GM21737 (cell line): ENCODE measurements around the gene PUM1.
"Not testable (repeated sequence)": the region's sequence is repeated elsewhere in the genome, so short reads cannot be mapped to it uniquely, and the experiment has no call there.

ENCODE experiments used
- ATAC-seq: cut with Tn5 transposase; IDR thresholded peaks from one replicate; pipeline ENCODE4 v1.9.1; 2021; ENCODE audit warnings: mild to moderate bottlenecking, moderate library complexity; ENCODE audit not compliant: unreplicated experiment

The PUM1 gene

DNA sequence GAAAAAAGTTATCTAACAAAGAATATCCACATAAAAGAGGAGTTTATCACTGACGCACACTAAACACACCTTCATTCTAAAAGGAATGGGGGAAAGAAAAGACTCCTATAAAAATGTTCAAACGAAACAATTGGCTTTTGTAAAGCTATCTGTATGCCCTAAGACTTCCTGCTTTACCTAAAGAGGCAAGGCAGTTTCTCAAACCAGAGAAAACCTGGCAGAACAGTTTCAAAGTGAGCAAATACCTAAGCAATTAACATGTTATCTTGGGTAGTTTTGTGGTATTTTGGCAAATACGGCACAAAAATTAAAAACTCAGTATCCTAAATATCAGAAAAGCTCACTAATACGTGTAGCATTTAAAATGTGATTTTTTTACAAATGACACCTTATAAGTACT is 1.9 kb downstream of the PUM1 start:
- no peak for ATAC-seq

DNA sequence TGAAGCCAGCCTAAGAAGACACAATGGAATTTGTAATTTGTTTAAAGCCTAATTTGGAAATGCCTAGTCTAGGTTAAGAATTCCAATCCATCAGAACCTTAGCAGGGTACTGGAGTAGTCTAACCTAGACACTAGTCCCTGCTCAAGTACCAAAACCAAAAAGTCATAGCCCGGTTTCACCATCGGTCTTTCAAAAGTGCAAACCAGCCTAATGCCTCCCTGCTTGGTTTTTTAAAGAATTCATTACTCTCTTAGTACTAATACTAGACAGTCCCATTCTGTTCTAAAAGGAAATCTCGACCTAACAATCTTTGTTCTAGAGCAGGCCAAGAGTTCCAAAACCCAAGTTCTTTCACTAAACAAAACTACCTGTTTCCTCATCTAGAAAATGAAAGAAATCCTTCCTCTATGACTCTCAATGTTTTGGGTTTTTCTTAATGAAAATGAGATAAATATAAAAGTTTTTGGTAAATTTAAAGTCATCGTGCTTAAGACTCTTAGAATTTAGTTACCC is 2.6 kb downstream of the PUM1 start:
- no peak for ATAC-seq

DNA sequence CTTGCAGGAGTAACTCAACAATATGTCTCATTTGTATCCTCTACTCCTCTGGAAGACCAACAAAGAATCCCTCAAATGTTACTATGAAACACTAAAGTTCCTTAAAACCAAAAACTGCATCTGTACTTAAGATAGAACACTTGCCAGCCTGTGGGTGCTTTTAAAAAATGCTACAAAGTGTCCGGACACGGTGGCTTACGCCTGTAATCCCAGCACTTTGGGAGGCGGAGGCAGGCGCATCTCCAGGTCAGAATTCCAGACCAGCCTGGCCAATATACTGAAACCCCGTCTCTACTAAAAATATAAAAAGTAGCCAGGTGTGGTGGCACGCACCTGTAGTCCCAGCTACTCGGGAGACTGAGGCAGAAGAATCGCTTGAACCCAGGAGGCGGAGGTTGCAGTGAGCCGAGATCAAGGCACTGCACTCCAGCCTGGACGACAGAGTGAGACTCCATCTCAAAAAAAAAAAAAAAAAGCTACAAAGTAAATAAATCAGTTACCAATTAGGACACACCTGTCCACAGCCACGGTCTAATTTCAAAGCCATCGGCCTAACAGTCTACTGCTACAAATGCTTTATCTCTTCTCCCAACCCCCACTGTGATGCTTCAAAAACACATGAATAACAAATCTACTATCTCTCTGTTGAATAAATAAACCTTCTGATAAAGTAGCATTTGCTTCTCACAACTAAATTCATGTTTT is 3.2 kb downstream of the PUM1 start:
- ATAC-seq: not testable (repeated sequence)

DNA sequence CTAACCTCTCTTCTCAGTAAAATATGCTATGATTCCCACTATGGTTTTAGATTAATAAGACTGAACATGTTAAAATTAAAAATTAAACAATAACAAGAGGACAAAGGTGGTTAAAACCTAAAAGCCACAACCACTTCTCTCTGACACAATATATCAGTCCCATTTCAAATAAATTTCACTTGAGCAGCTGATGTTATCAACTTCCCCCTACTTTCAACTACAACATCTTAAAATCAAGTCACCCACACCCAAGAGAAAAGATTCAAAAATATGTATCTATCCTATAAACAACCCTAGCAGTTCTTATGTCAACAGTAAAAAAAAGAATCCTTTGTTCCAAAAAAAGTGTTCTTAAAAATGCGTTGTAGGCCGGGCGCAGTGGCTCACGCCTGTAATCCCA is 7.5 kb downstream of the PUM1 start:
- no peak for ATAC-seq

DNA sequence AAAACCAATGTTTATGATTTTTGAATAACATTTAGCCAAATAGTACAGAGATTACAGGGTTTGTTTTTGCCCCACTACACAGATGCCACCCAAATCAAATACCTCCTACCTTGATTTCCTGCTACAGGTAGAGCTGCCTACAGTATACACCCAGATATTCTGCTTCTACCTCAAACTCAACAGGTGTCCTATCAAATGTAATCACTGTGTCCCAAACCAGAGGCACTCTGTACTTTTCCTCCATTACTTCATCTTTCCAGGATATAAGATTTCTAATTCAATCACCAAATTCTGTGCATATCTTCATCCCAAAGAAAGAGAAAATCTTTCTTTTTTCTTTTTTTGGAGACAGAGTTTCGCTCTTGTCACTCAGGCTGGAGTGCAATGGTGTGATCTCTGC is 9.6 kb downstream of the PUM1 start:
- ATAC-seq: no peak

DNA sequence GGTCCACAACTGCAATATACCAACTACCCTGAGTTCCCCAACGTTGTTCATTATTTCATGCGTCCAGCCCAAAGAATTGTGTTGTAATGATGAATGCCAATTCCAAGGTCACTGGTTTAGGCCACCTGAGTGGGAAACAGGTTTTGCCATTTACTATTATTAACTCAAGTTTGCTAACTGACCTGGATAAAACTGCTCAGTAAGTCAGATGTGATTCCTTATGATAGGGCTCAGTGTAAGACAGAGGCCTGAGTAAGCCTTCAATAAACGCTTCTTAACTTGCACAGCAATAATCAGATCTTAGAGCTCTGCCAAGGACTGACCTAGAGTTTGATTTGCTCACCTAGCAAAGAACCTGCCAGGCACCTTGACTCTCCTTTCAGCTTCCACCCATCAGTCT is 10.0 kb downstream of the PUM1 start:
- no peak for ATAC-seq

DNA sequence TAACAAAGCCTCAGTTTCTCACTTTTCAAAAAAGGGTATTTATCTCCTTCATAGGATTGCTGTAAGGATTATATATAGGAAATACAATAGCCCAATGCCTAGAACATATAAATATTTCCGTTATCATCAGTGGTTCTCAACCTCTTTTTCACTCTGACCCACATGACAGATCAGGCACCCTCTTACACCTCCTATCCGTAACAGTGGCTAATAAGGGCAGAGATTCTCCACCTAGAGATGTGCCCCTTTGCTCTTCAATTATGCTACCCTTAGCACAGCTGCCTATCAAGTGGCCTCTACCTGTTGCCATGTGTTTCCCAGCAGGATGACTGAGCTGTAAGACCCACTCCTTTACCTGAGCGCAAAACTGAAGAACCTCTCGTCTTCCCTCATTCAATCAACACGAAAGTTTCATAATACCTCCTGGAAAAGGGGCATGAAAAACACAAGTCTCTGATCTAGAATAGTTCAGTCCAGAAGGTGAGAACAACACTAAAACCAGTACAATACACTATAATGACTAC is 10.5 kb downstream of the PUM1 start:
- no peak for ATAC-seq

DNA sequence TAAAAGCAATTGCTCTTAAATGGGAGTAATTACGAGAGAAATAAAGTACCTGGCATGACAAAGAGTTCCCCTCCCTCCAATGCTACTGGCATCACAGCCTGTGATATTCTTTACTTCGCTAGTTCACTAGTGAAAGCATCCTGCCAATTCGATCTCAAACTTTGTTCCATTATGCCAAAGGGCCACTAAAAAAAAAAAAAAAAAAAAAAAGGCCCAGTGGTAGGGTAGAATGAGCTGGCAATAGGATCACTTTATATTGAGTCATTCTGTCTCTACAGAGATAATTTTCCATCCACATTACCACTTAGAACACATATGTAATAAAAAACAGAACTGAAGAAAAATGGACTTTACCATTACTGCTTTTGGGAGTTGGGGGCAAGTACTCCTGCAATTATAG is 11.2 kb downstream of the PUM1 start:
- no peak for ATAC-seq

DNA sequence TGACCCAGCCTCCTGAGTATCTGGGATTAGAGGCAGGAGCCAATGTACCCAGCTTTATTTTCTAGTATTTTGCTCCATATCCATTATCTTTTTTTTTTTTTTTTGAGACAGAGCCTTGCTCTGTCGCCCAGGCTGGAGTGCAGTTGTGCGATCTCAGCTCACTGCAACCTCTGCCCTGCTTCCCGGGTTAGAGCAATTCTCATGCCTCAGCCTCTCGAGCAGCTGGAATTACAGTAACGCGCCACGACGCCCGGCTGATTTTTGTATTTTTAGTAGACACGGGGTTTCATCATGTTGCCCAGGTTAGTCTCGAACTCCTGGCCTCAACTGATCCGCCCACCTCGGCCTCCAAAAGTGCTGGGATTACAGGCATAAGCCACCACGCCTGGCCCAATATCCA is 12.9 kb downstream of the PUM1 start:
- ATAC-seq: not testable (repeated sequence)

DNA sequence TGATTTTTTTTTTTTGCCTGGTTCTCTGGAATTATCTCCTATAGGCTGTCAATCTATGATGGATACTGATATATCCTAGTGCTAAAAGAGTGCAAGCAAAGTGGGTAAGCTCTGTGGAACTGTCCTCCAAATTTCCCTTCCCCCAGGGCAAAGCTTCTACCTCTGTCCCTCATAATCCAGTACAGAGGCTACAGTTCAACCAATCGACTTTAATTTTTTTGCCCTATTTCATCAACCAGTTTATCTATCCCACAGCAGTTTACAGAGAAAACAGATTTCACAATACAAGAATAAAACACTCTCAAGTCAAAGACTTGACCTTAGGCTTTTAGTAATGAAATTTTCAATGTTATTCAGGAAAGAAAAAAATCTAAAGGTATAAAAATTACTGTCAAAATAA is 13.9 kb downstream of the PUM1 start:
- ATAC-seq: no peak

DNA sequence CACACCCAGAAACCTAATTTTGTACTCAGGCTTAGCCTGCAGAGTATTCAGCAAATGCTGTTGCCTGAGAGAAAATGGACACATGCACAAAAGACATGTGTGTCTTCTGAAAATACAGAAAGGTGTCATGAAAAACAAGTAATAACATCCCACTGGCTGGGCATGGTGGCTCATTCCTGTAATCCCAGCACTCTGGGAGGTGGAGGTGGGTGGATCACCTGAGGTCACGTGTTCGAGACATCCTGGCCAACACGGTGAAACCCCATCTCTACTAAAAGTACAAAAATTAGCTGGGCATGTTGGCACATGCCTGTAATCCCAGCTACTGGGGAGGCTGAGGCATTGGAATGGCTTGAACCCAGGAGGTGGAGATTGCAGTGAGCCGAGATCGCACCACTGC is 18.0 kb downstream of the PUM1 start:
- ATAC-seq: not testable (repeated sequence)

DNA sequence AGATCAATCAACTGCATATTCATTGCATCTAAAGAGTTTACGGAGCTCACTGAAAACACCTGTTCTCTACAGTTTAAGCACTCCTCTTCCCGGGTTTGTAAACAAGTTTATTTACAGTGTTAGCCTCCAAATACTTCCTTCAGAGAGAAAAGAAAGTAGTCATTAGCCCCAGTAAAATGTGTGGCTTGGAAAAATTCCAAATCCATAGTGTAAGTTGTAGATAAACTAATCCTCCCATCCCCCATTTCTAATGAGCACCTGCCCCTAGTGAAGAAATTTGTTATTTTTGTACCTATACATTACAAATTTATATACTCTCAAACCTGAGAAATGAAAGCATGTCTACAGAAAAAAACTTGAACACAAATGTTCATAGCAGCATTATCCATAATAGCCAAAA is 21.9 kb downstream of the PUM1 start:
- ATAC-seq: no peak

DNA sequence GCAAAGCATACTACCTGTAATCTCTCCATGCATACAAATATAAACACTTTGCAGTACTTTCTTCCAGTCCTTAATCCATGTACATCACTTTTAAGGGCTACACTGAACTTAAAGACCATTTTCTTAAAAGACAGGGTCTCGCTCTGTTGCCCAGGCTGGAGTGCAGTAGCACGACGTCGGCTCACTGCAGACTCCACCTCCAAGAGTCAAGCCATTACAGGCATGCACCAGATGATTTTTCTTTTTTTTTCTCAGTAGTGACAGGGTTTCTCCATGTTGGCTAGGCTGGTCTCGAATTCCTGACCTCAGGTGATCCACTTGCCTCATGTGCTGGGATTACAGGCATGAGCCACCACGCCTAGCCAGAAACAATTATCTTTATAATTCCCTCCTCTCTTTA is 22.9 kb downstream of the PUM1 start:
- ATAC-seq: no peak

DNA sequence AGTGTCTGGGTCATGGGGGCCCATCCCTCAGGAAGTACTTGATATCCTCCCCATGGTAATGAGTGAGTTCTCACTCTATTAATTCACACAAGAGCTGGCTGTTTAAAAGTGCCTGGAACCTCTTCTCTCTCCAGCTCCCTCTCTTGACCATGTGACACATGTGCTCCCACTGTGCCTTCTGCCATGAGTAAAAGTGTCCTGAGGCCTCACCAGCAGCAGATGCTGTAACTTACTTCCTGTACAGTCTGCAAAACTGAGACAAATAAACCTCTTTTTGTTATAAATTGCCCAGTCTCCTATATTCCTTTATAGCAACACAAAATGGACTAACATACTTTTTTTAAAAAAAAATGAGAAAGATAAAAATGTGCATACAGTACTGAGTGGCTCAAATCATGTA is 24.0 kb downstream of the PUM1 start:
- no peak for ATAC-seq

DNA sequence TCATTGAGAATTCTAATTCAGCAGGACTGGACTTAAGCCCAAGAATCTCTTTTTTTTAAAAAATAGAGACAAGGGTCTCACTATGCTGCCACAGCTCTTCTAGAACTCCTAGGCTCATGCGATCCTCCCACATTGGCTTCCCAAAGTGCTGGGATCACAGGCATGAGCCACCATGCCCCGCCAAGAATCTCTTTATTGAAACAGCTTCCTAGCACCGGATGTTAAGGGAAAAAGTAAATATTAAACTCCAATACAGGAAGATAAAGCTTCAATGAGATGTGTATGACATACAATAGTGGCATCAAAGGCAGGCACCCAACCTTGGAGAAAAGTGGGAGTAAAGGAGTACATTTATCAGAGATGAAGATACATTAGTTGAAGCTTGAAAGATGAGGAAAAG is 25.5 kb downstream of the PUM1 start:
- no peak for ATAC-seq

DNA sequence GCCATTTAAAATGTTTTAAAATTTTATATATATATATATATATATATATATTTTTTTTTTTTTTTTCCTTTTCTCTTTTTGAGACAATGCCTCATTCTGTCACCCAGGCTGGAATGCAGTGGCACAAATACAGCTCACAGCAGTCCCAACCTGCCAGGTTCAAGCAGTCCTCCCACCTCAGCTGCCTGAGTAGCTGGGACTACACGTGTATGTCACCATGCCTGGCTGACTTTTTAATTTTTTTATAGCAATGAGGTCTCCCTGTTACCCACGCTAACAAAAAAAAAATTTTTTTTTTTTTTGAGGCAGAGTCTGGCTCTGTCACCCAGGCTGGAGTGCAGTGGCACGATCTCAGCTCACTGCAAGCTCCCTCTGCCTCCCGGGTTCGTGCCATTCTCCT is 26.6 kb downstream of the PUM1 start:
- ATAC-seq: not testable (repeated sequence)

DNA sequence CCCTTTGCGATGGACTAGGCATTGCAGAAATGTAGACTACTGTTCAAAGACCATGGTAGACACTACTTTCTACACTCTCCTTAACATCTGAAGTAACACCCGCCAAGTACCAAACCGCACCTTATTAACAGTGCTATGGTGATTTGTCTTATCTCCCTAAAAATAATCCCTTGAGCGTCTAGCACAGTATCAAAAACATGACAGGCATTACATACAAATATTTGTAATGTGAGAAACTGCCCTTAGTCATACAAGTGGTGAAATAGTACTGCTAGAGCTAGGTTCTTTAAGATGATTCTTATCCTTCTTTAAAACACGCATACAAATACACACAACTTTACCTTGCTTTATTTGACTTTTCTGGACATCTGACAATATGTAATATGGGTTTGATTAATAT is 27.2 kb downstream of the PUM1 start:
- no peak for ATAC-seq

DNA sequence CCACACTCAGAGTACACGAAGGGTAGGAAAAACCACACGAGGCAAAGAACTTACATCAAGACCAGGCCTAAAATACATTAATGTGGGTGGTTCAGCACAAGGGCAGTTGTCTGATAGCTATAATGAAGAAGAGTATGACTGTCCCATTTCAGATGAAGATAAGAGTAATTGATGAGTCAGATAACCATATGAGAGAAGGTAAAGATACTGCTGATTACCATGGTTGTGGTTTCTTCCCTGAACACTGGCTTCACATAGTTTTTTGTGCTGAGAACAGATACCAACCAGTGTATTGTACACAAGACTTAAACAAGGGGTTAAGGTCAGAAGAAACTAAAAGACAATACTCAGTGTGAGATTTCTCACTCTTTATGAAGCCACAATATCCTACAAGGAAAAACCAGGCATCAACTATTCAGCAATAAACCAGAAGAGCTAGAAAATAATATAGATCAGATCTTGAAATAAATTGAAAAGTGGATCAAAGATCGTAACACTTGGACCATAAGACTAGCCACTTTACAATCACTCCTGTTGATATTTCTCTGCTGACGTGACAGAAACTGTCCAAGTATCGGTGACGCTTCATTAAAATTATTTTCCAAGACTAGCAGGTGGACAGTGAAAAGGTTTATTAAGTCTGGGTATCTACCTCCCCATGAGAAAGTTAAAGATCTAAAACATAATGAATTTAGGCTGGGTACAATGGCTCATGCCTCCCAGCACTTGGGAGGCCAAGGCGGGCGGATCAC is 28.6 kb downstream of the PUM1 start:
- ATAC-seq: no peak

DNA sequence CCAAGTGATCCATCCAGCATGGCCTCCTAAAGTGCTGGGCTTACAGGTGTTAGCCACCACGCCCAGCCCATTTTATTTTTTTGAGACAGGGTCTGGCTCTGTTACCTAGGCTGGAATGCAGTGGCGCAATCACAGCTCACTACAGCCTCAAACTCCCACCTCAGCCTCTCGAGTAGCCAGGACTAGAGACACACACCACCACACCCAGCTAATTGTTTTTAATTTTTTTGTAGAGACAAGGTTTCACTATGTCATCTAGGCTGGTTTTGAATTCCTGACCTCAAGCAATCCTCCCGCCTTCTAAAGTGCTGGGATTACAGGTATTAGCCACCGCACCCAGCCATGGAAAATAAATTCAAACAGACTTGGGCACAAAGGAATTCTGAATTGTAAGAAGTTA is 31.9 kb downstream of the PUM1 start:
- no peak for ATAC-seq

DNA sequence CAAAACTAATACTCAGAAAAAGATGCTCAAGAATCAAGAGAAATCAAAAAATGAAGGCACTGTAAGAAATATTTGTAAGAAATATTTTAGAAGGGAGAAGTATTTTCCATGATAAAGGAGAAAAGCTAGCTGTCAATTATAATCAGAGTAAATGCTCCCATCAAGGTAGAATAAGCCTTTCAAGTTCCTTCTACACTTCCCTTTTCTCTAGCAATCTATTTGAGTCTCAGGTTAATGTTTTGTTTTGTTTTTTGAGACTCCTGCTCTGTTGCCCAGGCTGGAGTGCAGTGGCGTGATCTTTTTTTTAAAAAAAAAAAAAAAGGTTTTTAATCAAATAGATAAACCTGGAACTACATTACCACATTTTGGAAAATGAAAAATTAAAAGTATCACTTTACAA is 33.3 kb downstream of the PUM1 start:
- no peak for ATAC-seq

DNA sequence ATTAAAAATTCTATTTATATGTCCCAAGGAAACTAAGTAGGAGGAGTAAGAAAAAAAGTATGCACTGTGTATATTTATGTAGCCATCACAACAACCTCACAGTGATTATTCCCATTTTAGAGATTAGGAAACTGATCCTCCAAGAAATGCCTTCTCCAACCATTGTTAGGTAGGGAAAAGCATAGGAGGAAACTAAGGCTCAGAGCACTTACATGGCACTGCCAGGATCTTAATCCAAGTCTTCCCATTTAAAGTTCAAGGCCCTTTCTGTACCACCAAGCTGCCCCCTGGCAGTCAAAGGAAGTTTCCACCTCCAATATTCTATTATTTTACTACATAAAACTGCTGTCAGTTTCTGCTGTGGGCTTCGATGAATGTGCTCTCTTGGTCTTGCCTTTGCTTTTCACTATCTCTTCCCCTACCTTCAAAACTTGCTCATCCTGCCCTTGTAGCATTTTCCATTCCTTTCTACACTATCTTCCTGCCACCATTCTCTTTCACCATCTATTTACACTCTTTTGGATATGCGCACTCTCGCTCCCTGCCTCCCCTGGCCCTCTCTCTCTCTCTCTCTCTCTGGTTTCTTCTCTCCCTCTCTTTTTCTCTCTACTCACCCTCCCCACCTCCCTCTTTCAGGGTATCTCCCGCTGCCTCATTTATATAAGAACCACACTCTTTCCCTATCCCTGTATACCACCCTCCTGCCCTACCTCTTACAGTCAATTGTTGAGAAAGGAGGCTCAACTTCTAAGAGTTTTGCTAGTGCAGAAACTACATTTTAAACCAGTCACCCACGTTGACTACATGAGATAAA is 34.0 kb downstream of the PUM1 start:
- ATAC-seq: no peak
